GM23338 (cell line): ENCODE measurements around the gene COL6A3. TPM values are rescaled to one million over a fixed set of nuclear protein-coding genes. Genes with fewer than 3 reads are reported as not detected.

ENCODE experiments used
- ATAC-seq: fragments of 200-7000 bp; cut with Tn5 transposase; 3 replicates; pipeline ENCODE4 v1.9.1; 2020
- DNase-seq: peaks from one replicate; pipeline ENCODE4 v3.0.0-alpha.2; 2015; ENCODE audit warnings: low spot score
- H2AFZ ChIP-seq: fragments of 200-600 bp; sonication (generic); 2 replicates; pipeline ENCODE4 v1.8.0; 2016; ENCODE audit warnings: antibody characterized with exemption, mild to moderate bottlenecking, moderate library complexity
- H3F3A ChIP-seq: fragments of 200-600 bp; sonication (generic); replicated peaks from 2 replicates; pipeline ENCODE4 v1.8.0; 2017; ENCODE audit warnings: antibody characterized with exemption, mixed run types, low read depth
- H3K27ac ChIP-seq: fragments of 200-600 bp; sonication (generic); 2 replicates; pipeline ENCODE4 v1.6.1; 2016; ENCODE audit warnings: low read depth
- H3K27me3 ChIP-seq: fragments of 200-600 bp; sonication (generic); 2 replicates; pipeline ENCODE4 v1.8.0; 2016; ENCODE audit warnings: mild to moderate bottlenecking, mixed run types, moderate library complexity; ENCODE audit not compliant: insufficient read depth
- H3K36me3 ChIP-seq: fragments of 200-600 bp; sonication (generic); 2 replicates; pipeline ENCODE4 v1.8.0; 2016; ENCODE audit warnings: mild to moderate bottlenecking; ENCODE audit not compliant: insufficient read depth
- H3K4me1 ChIP-seq: fragments of 200-600 bp; sonication (generic); 2 replicates; pipeline ENCODE4 v1.8.0; 2016; ENCODE audit warnings: mild to moderate bottlenecking, moderate library complexity; ENCODE audit not compliant: insufficient read depth
- H3K4me2 ChIP-seq: fragments of 200-600 bp; sonication (generic); 2 replicates; pipeline ENCODE4 v1.7.1; 2017; ENCODE audit warnings: mixed run types
- H3K4me3 ChIP-seq: fragments of 200-600 bp; sonication (generic); 2 replicates; pipeline ENCODE4 v1.6.1; 2016; ENCODE audit warnings: mixed run types
- H3K79me2 ChIP-seq: fragments of 200-600 bp; sonication (generic); replicated peaks from 2 replicates; pipeline ENCODE4 v1.8.0; 2017; ENCODE audit warnings: mild to moderate bottlenecking; ENCODE audit not compliant: insufficient read depth
- H3K9me2 ChIP-seq: fragments of 200-600 bp; sonication (generic); 2 replicates; pipeline ENCODE4 v1.8.0; 2017; ENCODE audit not compliant: insufficient read depth
- H4K20me1 ChIP-seq: fragments of 200-600 bp; sonication (generic); replicated peaks from 2 replicates; pipeline ENCODE4 v1.8.0; 2017; ENCODE audit warnings: mild to moderate bottlenecking; ENCODE audit not compliant: insufficient read depth
- H3K27ac Mint-ChIP-seq: 2 replicates; pipeline ENCODE4 v1.8.0; 2020; ENCODE audit warnings: inconsistent platforms, mild to moderate bottlenecking, moderate library complexity, mixed read lengths
- H3K27me3 Mint-ChIP-seq: 3 replicates; pipeline ENCODE4 v1.8.0; 2022; ENCODE audit warnings: low read depth, mild to moderate bottlenecking, moderate library complexity, mixed read lengths, inconsistent platforms; ENCODE audit not compliant: insufficient read depth, poor library complexity
- H3K36me3 Mint-ChIP-seq: 3 replicates; pipeline ENCODE4 v1.8.0; 2021; ENCODE audit warnings: low read depth, mild to moderate bottlenecking, inconsistent platforms, moderate library complexity, mixed read lengths
- H3K4me1 Mint-ChIP-seq: 3 replicates; pipeline ENCODE4 v1.8.0; 2020; ENCODE audit warnings: mild to moderate bottlenecking, inconsistent platforms, mixed read lengths
- H3K4me3 Mint-ChIP-seq: 3 replicates; pipeline ENCODE4 v1.8.0; 2021; ENCODE audit warnings: moderate library complexity, mild to moderate bottlenecking, inconsistent platforms, mixed read lengths
- H3K9me3 Mint-ChIP-seq: 3 replicates; pipeline ENCODE4 v1.8.0; 2020; ENCODE audit warnings: moderate library complexity, mild to moderate bottlenecking, inconsistent platforms, mixed read lengths
- CREB1 ChIP-seq: fragments of 250-450 bp; sonication (Bioruptor Pico); IDR thresholded peaks from 2 replicates; pipeline ENCODE4 v1.5.0; 2020; ENCODE audit warnings: low read depth, mild to moderate bottlenecking, moderate library complexity
- EZH2 ChIP-seq: fragments of 200-600 bp; sonication (generic); IDR thresholded peaks from one replicate; pipeline ENCODE4 v1.8.0; 2017; ENCODE audit warnings: antibody characterized with exemption, mild to moderate bottlenecking, low read depth; ENCODE audit not compliant: unreplicated experiment
- JUNB ChIP-seq: IDR thresholded peaks from one replicate; pipeline ENCODE4 v1.6.1; 2016; ENCODE audit warnings: antibody characterized with exemption; ENCODE audit not compliant: unreplicated experiment
- NANOG ChIP-seq: IDR thresholded peaks from 2 replicates; pipeline ENCODE4 v1.6.1; 2016; ENCODE audit warnings: antibody characterized with exemption, borderline replicate concordance
- POLR2AphosphoS5 ChIP-seq: IDR thresholded peaks from 2 replicates; pipeline ENCODE4 v1.6.1; 2016; ENCODE audit warnings: antibody characterized with exemption, low read depth
- STAT1 ChIP-seq: IDR thresholded peaks from one replicate; pipeline ENCODE4 v1.6.1; 2016; ENCODE audit warnings: antibody characterized with exemption; ENCODE audit not compliant: unreplicated experiment
- ZNF114 ChIP-seq: fragments of 250-450 bp; sonication (Bioruptor Pico); IDR thresholded peaks from 2 replicates; pipeline ENCODE4 v1.5.0; 2020; ENCODE audit warnings: mild to moderate bottlenecking, moderate library complexity
- ZNF331 ChIP-seq: fragments of 250-450 bp; sonication (Bioruptor Pico); IDR thresholded peaks from 2 replicates; pipeline ENCODE4 v1.5.0; 2020; ENCODE audit warnings: low read depth, mild to moderate bottlenecking, moderate library complexity
- polyA plus RNA-seq: library from polyadenylated mRNA; unstranded; fragments of >200 nt; fragmentation: Nextera tagmentation; extraction: Ambion mirVana; gene quantifications from 2 replicates; pipeline ENCODE4 v1.2.1, GENCODE V29; 2016
- total RNA-seq: library from RNA; depleted of rRNA; stranded (reverse); fragments of >200 nt; shearing (Covaris generic); gene quantifications from 2 replicates; pipeline ENCODE4 v1.2.3, GENCODE V29; 2014
- TF ChIP-seq, protein P1 (sequence below): fragments of 250-450 bp; sonication (Bioruptor Pico); IDR thresholded peaks from 2 replicates; pipeline ENCODE4 v1.5.0; 2020; ENCODE audit warnings: mild to moderate bottlenecking, moderate library complexity
- TF ChIP-seq, protein P2 (sequence below), 2 experiments: fragments of 200-600 bp in 1 of 2; sonication (generic) in 1 of 2; conservative IDR thresholded peaks; 2 replicates each; pipeline versions ENCODE4 v1.5.1 to v1.6.1; 2016 to 2017; ENCODE audit warnings: antibody characterized with exemption in 2 of 2, low read depth in 2 of 2, mild to moderate bottlenecking in 2 of 2, moderate library complexity in 1 of 2
- TF ChIP-seq, protein P3 (sequence below): IDR thresholded peaks from 2 replicates; pipeline ENCODE4 v1.6.1; 2016; ENCODE audit warnings: antibody characterized with exemption
- TF ChIP-seq, protein P4 (sequence below): IDR thresholded peaks from one replicate; pipeline ENCODE4 v1.6.1; 2018; ENCODE audit warnings: antibody characterized with exemption; ENCODE audit not compliant: unreplicated experiment

Gene COL6A3
- total and polyA plus RNA-seq, 2 experiments from 2014 or later: 1.2 to 7.3 TPM

DNA sequence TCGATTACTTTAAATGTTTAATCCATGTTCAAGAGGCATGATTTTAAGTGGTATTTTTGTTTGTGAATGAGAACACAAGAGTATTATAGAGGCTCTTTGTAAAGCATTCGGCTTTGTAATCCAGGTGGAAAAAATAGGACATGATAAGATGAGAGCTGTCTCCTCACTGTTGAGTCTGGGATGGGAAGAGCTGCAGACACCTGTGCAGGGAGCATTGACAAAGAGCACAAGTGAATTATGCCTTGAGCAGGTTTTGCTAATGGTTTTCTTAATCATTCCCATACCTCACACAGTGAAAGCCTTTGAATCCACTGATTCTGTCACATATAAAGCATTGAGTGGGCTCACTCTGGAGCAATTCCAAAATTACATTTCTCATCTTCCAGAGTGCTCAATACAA lies 9.6 kb downstream of the COL6A3 start:
- Histone ChIP-seq H3K27ac (no peak overlapping the region), H3K27me3 (no peaks in the 10 kb centered on the region), H2AFZ (no peak overlapping the region), H3F3A (no peaks in the 10 kb centered on the region), H3K4me2 (no peak overlapping the region), H3K36me3 (no peaks in the 10 kb centered on the region), H3K4me1 (no peaks in the 10 kb centered on the region), H3K4me3 (no peak overlapping the region), H4K20me1 (no peaks in the 10 kb centered on the region), H3K79me2 (no peaks in the 10 kb centered on the region), H3K9me2 (peaks cover 5% of the 10 kb centered on the region; the same call in 1 of the 2 replicates)
- no peak overlapping the region for H3K4me3 Mint-ChIP-seq
- H3K27me3 Mint-ChIP-seq: peaks cover 1% of the 10 kb centered on the region
- H3K9me3 Mint-ChIP-seq: no peaks in the 10 kb centered on the region
- TF ChIP-seq ZNF114 (CRISPR knock-in tag) (no peak), NANOG (no peak), STAT1 (no peak), POLR2AphosphoS5 (no peak), EZH2 (no peak), JUNB (no peak), CREB1 (CRISPR knock-in tag) (no peak), ZNF331 (CRISPR knock-in tag) (no peak)
- TF ChIP-seq, protein P1, sequence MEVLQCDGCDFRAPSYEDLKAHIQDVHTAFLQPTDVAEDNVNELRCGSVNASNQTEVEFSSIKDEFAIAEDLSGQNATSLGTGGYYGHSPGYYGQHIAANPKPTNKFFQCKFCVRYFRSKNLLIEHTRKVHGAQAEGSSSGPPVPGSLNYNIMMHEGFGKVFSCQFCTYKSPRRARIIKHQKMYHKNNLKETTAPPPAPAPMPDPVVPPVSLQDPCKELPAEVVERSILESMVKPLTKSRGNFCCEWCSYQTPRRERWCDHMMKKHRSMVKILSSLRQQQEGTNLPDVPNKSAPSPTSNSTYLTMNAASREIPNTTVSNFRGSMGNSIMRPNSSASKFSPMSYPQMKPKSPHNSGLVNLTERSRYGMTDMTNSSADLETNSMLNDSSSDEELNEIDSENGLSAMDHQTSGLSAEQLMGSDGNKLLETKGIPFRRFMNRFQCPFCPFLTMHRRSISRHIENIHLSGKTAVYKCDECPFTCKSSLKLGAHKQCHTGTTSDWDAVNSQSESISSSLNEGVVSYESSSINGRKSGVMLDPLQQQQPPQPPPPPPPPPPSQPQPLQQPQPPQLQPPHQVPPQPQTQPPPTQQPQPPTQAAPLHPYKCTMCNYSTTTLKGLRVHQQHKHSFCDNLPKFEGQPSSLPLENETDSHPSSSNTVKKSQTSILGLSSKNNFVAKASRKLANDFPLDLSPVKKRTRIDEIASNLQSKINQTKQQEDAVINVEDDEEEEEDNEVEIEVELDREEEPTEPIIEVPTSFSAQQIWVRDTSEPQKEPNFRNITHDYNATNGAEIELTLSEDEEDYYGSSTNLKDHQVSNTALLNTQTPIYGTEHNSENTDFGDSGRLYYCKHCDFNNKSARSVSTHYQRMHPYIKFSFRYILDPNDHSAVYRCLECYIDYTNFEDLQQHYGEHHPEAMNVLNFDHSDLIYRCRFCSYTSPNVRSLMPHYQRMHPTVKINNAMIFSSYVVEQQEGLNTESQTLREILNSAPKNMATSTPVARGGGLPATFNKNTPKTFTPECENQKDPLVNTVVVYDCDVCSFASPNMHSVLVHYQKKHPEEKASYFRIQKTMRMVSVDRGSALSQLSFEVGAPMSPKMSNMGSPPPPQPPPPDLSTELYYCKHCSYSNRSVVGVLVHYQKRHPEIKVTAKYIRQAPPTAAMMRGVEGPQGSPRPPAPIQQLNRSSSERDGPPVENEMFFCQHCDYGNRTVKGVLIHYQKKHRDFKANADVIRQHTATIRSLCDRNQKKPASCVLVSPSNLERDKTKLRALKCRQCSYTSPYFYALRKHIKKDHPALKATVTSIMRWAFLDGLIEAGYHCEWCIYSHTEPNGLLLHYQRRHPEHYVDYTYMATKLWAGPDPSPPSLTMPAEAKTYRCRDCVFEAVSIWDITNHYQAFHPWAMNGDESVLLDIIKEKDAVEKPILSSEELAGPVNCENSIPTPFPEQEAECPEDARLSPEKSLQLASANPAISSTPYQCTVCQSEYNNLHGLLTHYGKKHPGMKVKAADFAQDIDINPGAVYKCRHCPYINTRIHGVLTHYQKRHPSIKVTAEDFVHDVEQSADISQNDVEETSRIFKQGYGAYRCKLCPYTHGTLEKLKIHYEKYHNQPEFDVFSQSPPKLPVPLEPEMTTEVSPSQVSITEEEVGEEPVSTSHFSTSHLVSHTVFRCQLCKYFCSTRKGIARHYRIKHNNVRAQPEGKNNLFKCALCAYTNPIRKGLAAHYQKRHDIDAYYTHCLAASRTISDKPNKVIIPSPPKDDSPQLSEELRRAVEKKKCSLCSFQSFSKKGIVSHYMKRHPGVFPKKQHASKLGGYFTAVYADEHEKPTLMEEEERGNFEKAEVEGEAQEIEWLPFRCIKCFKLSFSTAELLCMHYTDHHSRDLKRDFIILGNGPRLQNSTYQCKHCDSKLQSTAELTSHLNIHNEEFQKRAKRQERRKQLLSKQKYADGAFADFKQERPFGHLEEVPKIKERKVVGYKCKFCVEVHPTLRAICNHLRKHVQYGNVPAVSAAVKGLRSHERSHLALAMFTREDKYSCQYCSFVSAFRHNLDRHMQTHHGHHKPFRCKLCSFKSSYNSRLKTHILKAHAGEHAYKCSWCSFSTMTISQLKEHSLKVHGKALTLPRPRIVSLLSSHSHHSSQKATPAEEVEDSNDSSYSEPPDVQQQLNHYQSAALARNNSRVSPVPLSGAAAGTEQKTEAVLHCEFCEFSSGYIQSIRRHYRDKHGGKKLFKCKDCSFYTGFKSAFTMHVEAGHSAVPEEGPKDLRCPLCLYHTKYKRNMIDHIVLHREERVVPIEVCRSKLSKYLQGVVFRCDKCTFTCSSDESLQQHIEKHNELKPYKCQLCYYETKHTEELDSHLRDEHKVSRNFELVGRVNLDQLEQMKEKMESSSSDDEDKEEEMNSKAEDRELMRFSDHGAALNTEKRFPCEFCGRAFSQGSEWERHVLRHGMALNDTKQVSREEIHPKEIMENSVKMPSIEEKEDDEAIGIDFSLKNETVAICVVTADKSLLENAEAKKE: no peak
- TF ChIP-seq, protein P2, sequence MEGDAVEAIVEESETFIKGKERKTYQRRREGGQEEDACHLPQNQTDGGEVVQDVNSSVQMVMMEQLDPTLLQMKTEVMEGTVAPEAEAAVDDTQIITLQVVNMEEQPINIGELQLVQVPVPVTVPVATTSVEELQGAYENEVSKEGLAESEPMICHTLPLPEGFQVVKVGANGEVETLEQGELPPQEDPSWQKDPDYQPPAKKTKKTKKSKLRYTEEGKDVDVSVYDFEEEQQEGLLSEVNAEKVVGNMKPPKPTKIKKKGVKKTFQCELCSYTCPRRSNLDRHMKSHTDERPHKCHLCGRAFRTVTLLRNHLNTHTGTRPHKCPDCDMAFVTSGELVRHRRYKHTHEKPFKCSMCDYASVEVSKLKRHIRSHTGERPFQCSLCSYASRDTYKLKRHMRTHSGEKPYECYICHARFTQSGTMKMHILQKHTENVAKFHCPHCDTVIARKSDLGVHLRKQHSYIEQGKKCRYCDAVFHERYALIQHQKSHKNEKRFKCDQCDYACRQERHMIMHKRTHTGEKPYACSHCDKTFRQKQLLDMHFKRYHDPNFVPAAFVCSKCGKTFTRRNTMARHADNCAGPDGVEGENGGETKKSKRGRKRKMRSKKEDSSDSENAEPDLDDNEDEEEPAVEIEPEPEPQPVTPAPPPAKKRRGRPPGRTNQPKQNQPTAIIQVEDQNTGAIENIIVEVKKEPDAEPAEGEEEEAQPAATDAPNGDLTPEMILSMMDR (conservative IDR thresholded peaks at IDR 0.05; ENCODE audit: low read depth in 2 of 2): no peak
- TF ChIP-seq, protein P3, sequence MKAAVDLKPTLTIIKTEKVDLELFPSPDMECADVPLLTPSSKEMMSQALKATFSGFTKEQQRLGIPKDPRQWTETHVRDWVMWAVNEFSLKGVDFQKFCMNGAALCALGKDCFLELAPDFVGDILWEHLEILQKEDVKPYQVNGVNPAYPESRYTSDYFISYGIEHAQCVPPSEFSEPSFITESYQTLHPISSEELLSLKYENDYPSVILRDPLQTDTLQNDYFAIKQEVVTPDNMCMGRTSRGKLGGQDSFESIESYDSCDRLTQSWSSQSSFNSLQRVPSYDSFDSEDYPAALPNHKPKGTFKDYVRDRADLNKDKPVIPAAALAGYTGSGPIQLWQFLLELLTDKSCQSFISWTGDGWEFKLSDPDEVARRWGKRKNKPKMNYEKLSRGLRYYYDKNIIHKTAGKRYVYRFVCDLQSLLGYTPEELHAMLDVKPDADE: no peak
- TF ChIP-seq, protein P4, sequence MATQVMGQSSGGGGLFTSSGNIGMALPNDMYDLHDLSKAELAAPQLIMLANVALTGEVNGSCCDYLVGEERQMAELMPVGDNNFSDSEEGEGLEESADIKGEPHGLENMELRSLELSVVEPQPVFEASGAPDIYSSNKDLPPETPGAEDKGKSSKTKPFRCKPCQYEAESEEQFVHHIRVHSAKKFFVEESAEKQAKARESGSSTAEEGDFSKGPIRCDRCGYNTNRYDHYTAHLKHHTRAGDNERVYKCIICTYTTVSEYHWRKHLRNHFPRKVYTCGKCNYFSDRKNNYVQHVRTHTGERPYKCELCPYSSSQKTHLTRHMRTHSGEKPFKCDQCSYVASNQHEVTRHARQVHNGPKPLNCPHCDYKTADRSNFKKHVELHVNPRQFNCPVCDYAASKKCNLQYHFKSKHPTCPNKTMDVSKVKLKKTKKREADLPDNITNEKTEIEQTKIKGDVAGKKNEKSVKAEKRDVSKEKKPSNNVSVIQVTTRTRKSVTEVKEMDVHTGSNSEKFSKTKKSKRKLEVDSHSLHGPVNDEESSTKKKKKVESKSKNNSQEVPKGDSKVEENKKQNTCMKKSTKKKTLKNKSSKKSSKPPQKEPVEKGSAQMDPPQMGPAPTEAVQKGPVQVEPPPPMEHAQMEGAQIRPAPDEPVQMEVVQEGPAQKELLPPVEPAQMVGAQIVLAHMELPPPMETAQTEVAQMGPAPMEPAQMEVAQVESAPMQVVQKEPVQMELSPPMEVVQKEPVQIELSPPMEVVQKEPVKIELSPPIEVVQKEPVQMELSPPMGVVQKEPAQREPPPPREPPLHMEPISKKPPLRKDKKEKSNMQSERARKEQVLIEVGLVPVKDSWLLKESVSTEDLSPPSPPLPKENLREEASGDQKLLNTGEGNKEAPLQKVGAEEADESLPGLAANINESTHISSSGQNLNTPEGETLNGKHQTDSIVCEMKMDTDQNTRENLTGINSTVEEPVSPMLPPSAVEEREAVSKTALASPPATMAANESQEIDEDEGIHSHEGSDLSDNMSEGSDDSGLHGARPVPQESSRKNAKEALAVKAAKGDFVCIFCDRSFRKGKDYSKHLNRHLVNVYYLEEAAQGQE: no peak
- no peaks in the 10 kb centered on the region for H3K36me3 Mint-ChIP-seq
- ATAC-seq (no peak), DNase-seq (no peak)
- no peak overlapping the region for H3K27ac Mint-ChIP-seq
- H3K4me1 Mint-ChIP-seq: peaks cover 3% of the 10 kb centered on the region; the same call in 1 of the 3 replicates
